ENCODE results near the gene CST2.
"Not testable (repeated sequence)": the region's sequence is repeated elsewhere in the genome, so short reads cannot be mapped to it uniquely, and the experiment has no call there.

The CST2 gene, protein sequence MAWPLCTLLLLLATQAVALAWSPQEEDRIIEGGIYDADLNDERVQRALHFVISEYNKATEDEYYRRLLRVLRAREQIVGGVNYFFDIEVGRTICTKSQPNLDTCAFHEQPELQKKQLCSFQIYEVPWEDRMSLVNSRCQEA

DNA sequence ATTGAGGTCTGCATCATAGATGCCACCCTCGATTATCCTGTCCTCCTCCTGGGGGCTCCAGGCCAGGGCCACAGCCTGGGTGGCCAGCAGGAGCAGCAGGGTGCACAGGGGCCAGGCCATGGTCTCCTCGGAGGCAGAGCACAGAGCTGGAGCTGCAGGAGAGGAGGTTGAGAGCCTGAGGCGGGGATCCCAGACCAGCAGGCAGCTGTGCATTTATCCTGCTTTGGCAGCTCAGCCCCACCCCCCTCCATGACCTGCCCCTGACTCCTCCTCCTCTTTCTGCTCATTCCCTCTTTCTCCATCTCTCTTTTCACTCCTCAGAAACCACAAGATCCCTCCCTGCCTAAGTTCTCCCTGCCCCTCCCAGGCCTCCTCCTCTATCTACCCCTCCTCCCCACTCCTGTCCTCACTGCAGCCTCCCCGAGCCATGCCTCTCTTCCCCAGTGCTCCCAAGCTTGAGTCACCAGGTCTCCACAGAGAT, at the start of gene CST2:
Gene CST2 (minus strand): TSS at position 189 of the 481 bp plus-strand sequence. CDS start 69 bp downstream, at position 120.
- DNase-seq (ENCODE audit: low read depth in 2 of 2): no peak

DNA sequence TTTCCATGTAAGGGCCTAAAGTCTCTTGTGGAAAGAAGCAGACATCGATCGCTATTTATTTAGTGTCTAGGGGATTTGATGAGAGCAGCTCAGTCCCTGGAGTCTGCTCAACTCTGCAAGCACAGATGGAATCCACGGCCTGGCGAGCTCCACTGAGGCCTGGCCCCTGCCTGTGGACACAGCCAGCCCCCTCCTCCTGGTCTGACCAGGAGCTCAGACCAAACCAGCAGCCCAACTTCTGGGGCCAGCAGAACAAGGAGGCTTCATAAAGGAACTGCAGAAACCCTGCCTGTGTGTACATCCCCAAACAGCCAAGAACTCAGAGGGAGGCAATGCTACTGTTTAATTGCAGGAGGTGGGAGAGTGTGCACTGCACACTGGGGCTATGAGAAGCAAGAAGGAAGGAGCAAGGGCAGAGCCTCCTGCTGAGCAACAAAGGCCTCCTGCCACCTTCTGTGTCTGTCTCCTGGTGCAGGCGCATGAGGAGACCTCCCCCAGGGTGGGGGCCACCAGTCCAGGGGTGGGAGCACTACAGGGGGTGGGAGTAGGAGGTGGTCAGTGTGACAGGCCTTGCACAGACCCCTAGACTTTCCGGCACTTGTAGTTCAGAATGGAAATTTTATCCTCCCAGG, 49.2 kb upstream of the CST2 start:
- no peak for DNase-seq (ENCODE audit: low read depth in 2 of 2)

DNA sequence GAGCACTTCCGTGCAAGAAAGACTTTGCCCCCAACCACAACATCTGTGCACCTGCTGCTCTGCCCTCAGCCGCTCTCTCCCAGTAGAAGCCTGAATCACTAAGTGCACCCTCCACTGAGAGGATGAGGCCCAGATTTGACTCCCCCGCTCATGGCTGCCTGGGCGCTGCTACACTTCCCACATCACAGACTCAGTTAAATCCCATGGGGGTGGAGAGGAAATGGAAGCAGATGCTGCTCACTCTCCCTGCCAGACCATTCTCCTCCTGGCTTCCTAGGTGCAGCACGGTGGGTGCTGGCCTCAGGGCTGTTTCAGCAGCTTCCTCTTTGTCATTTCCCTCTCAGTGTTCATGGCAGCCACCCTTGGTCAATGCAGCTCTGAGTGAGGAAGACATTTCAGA, 48.2 kb upstream of the CST2 start:
- no peak for DNase-seq (ENCODE audit: low read depth in 2 of 2)

DNA sequence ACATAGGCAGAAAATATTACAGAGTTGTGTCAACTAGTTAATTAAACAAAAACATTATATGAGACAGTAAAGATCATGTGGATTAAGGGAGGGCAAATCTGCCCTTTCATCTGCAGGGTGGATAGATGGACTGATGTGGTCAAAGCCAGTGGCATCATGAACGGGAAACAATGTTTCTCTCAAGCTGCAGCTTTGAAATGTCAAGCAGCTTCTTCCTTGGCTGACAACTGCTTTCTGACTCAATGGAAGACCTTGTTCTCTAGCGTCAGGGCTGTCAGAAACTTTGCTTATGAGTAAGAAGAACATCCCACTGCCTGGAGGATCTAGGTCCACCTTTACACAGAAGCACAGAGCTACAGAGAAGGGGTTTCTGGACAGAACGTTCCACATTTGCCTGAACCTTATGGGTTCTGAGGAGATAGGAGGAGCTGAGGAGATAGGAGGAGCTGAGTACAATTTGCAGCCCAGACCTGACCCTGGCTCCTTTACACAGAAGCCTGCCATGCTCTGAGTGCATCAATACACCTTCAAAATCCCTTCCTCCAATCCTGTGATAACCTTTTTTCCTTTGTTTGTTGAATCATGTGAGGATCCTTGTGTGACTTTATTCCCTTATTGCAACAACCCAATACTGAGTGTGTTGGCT, 47.0 kb upstream of the CST2 start:
- DNase-seq (ENCODE audit: low read depth in 2 of 2): no peak

DNA sequence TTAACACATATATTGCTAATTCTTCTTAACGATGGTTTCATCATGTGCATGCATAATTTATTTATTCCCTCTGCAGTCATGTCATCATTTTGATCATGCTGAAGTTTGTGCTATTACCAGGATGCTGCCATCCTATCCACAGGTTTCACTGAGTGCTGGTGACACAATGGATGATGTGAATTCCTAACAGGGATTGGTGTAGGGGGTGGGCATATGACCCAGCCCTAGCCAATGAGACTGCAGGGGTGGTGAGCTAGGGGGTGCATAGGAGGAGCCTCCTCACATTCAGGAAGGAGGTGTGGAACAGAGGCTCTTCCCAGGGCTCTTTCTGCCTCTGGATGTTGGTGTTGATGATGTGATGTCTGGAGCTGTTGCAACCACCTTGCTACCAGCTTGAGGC, 45.5 kb upstream of the CST2 start:
- DNase-seq (ENCODE audit: low read depth in 2 of 2): no peak

DNA sequence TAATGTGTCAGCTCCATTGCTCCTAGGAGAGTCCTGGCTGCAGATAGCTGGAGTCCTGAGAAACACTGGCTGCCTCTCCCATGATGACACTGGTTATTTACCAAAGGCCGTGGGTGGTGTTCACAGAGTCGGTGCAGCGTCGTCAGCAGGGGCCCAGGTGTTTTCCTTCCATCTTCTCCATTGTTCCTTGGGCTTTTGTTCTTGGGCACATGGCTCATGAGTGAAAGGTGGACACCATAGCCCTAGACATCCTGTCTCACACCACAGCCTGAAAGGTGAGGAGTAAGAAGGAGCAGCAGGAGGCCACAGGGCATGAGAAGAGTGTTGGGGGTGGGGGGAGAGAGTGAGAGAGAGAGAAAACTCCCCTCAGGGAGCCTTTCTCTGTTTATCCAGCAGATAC, 43.9 kb upstream of the CST2 start:
- DNase-seq (ENCODE audit: low read depth in 2 of 2): no peak

DNA sequence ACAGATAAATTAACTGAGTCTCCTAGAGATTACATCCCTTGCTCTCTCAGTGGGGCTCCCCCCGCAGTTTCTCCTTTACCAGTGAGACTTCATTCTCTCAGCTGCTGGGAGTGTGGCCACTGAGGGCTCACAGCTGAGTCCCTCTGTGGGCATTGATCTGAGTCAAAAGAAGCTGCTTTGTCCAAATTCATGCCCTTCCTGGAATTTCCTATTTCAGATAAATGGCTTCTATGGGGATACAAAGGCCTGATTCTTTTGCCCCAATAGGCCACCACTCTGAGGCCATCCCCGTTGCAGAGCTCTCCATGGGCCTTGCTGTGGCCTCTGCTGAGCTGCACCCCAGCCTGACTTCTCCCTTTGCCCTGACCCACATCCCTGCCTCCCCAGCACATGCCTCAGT, 43.0 kb upstream of the CST2 start:
- DNase-seq (ENCODE audit: low read depth in 2 of 2): no peak

DNA sequence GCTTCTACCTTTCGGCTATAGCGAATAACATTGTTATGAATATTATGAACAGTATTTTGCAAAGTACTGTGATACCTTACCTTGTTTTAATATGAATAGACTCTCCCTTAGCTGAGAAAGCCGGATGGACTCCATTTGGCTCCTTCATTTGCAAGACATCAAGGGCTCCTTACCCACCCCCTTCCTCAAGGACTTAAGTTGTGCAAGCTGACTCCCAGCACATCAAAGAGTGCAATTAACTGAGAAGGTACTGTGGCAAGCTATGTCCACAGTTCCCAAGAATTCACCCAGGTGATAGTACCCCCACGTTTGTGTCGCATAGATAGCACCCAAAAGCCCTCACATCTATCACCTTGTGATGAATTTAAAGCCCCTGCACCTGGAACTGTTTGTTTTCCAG, 41.8 kb upstream of the CST2 start:
- no peak for DNase-seq (ENCODE audit: low read depth in 2 of 2)

DNA sequence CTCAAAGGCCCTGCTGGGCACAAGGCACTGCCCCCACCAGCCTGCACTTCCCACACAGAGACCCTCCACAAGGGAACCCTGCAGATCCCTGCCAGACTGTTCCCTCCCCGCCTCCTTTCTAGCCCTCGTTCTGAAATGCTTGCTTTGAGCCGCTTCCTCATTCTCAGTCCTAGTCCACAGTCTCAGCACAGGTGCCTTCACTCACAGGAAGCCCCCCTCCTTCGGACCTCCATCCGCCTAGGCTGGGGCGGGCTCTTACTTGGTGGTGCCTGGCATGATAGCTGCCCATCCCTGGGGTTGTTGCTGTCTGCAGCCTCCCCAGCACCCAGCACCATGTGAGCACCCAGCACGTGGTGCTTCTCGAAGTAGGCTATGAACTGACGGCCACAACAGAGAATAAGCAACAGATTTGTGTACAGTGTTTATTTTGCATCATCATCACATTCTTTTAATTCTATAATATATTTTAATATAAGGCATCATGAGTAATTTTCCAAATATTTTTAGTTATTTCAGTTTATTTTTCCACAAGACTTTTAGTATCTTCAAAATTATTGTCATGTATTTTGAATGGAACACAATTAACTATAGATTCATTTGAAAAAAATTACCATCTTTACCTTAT, 40.7 kb upstream of the CST2 start:
- DNase-seq (ENCODE audit: low read depth in 2 of 2): no peak

DNA sequence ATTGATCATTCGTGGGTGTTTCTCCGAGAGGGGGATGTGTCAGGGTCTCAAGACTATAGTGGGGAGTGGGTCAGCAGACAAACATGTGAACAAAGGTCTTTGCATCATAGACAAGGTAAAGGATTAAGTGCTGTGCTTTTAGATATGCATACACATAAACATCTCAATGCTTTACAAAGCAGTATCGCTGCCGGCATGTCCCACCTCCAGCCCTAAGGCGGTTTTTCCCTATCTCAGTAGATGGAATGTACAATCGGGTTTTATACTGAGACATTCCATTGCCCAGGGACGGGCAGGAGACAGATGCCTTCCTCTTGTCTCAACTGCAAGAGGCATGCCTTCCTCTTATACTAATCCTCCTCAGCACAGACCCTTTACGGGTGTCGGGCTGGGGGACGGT, 34.2 kb upstream of the CST2 start:
- DNase-seq (ENCODE audit: low read depth in 2 of 2): not testable (repeated sequence)

DNA sequence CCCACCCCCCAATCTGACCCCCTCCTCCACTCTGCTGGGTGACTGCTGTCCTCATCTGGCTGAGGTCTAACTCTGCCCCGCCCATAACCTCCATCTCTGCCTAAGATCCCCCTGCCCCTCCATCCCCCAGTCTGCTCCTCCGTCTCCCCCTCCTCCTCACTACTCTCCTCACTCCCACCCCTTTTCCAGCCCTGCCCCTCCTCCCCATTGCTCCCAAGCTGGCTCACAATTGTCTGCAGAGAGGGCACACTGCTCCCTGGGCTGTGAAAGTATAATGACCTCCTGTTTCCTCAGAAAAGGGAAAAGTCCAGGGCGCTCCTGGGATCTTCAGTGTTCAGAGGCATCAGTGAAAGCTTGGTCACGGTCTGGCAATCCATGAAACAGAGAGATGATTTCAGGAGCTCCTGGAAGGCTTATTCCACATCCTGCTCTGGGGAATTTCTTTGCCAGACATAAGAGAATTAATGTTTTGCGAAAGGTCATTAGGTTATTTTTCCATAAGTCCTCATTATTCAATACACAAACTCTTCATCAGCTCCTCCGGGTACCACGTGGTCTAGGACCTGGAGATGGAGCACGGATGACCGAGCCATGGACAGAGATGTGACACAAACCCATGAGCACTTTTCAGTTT, 31.6 kb upstream of the CST2 start:
- no peak for DNase-seq (ENCODE audit: low read depth in 2 of 2)

DNA sequence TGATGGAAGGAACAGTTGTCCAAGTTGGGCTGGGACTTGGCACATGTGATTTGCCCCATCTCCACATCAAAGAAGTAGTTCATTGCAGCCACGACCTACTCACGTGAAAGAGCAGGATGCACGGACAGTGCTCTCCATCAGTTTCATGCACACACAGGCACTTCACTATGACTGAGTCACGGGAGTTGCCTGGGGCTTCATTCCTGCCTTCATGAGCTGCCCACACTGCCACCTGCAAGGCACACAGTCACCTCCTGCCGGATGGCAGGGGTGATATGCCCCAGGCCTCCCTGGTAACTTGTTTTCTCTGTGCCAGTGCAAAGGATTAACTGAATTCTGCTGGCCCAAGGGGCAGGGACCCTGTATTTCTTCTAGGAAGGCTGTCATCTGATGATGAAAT, 30.2 kb upstream of the CST2 start:
- no peak for DNase-seq (ENCODE audit: low read depth in 2 of 2)

DNA sequence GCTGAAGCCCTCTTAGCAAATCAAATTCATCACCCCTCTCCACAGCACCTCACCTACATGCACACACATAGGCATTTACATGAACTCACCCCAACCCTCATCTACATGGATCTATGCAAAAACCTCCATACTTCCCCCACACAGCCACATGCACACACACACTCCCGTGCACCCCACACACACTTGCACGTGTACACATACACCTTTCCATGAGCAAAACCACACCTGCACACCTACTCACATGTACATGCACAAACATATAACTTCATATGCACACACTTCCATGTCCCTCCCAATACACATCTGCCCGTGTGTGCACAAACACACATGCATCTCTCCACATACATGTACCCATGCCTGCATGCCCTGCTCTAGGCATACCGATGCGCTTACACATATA, 29.7 kb upstream of the CST2 start:
- DNase-seq (ENCODE audit: low read depth in 2 of 2): no peak

DNA sequence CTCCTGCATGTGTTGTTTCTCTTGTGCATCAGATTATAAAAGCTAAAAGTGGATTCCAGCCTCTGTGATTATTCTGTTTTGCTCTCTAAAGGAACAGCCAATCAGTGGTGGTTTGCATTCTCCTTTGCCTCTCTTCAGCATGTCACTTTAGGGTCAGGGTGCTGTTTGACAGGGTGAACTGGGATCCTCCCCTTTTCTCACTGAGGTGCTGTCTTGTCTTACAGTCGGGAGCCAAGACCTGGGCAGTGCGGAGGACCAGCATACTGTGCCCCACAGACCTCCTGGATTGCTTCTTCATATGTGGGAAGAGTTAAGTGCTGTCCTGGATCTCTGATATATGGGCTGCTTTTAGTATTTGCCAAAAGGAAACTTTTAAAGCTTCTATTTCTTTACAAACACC, 15.2 kb upstream of the CST2 start:
- DNase-seq (ENCODE audit: low read depth in 2 of 2): no peak

DNA sequence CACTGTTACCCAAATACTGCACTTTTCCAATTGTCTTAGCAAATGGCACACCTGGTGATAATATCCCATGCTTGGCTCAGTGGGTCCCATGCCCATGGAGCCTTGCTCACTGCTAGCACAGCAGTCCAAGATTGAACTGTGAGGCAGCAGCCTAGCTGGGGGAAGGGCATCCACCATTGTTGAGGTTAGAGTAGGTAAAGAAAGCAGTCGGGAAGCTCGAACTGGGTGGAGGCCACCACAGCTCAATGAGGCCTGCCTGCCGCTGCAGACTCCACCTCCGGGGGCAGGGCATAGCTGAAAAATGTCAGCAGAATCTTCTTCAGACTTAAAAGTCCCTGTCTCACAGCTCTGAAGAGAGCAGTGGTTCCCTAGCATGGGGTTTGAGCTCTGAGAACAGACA, 9.2 kb upstream of the CST2 start:
- no peak for DNase-seq (ENCODE audit: low read depth in 2 of 2)

DNA sequence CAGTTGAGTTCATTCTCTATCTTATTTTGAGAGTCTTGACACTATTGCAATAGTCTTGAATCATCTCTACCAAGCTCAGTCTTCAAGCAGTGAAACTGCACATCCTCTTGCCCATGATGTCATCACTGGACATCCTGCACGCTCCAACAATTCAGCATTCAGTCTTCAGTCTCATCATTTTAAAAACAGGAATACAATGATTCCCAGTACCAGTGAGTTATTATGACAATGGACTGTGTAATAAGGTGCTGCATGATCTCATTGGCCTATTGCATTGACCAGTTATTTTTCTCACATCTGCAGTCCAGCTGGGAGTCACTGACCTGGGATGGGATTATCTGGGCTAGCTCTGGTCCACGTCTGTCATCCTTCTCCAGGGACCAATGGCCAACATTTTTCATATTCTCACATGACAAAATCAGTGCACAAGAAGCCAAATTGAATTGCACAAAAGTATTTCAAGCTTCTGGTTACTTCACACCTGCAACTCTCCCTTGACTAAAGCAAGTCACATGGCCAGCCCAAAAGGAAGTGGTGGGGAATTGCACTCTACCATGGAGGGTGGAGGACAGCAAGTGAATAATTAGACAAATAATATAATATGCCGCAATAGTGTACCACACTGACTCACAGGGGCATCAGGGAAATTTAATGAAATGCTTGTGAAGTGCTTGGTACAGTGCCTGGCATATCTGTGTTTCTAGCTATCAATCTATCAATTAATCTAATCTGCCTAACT, 6.4 kb upstream of the CST2 start:
- no peak for DNase-seq (ENCODE audit: low read depth in 2 of 2)

DNA sequence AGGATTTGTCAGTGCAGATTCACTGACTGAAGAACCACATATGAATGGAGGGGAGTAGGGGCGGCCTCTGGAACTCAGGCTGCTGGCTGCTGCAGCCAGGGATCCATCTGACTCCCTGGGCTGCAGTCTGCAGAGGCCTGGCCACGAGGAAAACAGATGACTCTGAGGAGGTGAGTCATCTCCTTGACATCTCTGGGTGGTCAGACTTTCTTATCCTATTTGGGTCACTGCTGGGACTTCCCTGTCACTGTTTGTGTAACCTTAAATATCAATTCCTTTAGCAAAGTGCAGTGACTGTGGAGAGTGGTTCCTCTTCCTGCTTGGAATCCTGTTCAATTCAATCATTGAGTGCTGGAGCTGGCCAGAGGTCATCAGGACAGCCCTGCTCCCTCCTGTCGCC, 5.4 kb upstream of the CST2 start:
- not testable (repeated sequence) for DNase-seq (ENCODE audit: low read depth in 2 of 2)

DNA sequence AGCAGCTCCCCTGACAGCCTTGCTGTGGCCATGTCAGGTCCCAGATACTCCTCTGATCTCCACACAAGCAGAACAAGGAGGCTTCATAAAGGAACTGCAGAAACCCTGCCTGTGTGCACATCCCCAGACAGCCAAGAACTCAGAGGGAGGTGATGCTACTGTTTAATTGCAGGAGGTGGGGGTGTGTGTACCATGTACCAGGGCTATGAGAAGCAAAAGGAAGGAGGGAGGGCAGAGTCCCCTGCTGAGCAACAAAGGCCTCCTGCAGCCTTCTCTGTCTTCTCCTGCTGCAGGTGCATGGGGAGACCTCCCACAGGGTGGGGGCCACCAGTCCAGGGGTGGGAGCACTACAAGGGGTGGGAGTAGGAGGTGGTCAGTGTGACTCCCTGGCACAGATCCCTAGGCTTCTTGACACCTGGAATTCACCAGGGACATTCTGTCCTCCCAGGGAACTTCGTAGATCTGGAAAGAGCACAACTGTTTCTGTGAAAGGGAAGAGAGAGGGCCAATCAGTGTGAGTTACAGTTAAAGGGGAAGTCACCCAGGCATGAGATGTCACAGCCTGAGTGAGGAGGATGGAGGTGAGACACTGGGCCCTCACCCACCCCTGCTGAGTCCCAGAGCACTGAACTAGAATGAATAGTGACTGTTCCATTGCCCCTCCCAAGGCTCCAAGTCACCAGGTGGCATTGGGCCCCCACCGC, 2.8 kb downstream of the CST2 start:
- DNase-seq (ENCODE audit: low read depth in 2 of 2): no peak

DNA sequence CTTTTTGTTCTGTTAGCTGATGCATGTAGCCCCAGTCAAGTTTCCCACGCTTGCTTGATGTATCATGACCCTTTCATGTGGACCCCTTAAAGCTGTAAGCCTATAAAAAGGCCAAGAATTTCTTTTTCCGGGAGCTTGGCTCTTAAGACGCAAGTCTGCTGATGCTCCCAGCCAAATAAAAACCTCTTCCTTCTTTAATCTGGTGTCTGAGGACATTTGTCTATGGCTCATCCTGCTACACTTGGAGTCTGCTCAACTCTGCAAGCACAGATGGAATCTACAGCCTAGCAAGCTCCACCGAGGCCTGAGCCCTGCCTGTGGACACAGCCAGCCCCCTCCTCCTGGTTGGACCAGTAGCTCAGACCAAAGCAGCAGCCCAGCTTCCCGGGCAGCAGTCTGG, 3.4 kb downstream of the CST2 start:
- DNase-seq (ENCODE audit: low read depth in 2 of 2): no peak

DNA sequence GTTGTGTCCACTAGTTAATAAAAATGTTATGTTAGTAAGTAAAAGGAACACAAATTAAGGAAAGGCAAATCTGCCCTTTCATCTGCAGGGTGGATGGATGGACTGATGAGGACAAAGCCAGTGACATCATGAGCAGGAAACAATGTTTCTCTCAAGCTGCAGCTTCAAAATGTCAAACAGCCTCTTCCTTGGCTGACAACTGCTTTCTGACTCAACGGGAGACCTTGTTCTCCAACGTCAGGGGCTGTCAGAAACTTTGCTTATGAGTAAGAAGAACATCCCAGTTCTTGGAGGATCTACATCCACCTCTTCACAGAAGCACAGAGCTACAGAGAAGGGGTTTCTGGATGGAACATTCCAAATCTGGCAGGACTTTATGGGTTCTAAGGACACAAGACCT, 6.0 kb downstream of the CST2 start:
- DNase-seq (ENCODE audit: low read depth in 2 of 2): no peak

DNA sequence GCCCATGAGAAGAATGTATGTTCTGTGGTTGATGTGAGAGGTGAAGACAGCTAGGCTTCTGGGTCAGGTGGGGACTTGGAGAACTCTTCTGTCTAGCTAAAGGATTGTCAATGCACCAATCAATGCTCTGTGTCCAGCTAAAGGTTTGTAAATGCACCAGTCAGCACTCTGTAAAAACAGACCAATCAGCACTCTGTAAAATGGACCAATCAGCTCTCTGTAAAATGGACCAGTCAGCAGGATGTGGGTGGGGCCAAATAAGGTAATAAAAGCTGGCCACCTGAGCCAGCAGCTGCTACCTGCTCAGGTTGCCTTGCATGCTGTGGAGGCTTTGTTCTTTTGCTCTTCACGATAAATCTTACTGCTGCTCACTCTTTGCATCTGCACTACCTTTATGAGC, 15.0 kb downstream of the CST2 start:
- DNase-seq (ENCODE audit: low read depth in 2 of 2): not testable (repeated sequence)
